Activated CD4-positive, alpha-beta memory T cell treated with anti-CD3 and anti-CD28 coated beads, Interleukin-2, amount 10 ng/mL, durations not matched to agents 7 days and 5 days (primary cell): ENCODE measurements around the gene DSG4. TPM values are rescaled to one million over a fixed set of nuclear protein-coding genes. Genes with fewer than 3 reads are reported as not detected.

Experiments
- CTCF ChIA-PET: fragments of 350-600 bp; sonication (Branson Sonifier 250); formaldehyde crosslinking; loops from one replicate; lab custom pipeline; 2021; ENCODE audit warnings: antibody characterized with exemption, inconsistent platforms; lab: Charles Lee
- POLR2A ChIA-PET: fragments of 350-600 bp; sonication (Branson Sonifier 250); formaldehyde crosslinking; loops from one replicate; lab custom pipeline; 2021; ENCODE audit warnings: antibody characterized with exemption; lab: Charles Lee
- DNase-seq: peaks from one replicate; pipeline ENCODE4 v3.0.0-alpha.2; 2020
- H3K27ac Mint-ChIP-seq: one replicate; pipeline ENCODE4 v1.8.0; 2021; ENCODE audit warnings: mild to moderate bottlenecking, mixed read lengths
- H3K27me3 Mint-ChIP-seq: one replicate; pipeline ENCODE4 v1.8.0; 2021; ENCODE audit warnings: mixed read lengths
- H3K36me3 Mint-ChIP-seq: one replicate; pipeline ENCODE4 v1.8.0; 2021; ENCODE audit warnings: low read depth, mixed read lengths
- H3K4me1 Mint-ChIP-seq: one replicate; pipeline ENCODE4 v1.8.0; 2021; ENCODE audit warnings: mixed read lengths
- H3K4me3 Mint-ChIP-seq: one replicate; pipeline ENCODE4 v1.8.0; 2021; ENCODE audit warnings: mild to moderate bottlenecking, mixed read lengths
- H3K9me3 Mint-ChIP-seq: one replicate; pipeline ENCODE4 v1.8.0; 2021; ENCODE audit warnings: mixed read lengths
- total RNA-seq, 2 experiments: library from RNA; stranded (reverse); gene quantifications; one replicate each; pipeline ENCODE4 v1.2.3, GENCODE V29; 2021

DSG4 gene
- total RNA-seq, 2 experiments from 2014 or later = not detected

- ChIA-PET CTCF (interaction anchor here (0.6 kb wide), 1 partner anchor 23 kb away, joined by 3 read pairs; no protein-coding TSS in a partner anchor), POLR2A (no interaction called here)
- no peak overlapping the region for H3K4me3 Mint-ChIP-seq
- H3K27me3 Mint-ChIP-seq = no peaks in the 10 kb centered on the region
- no peaks in the 10 kb centered on the region for H3K36me3 Mint-ChIP-seq
- no peaks in the 10 kb centered on the region for H3K4me1 Mint-ChIP-seq
- no peaks in the 10 kb centered on the region for H3K9me3 Mint-ChIP-seq
- DNase-seq = no peak
- H3K27ac Mint-ChIP-seq = no peak overlapping the region
Observed at GRCh38 chr18:31396796-31397612, 20.4 kb downstream of the DSG4 start.

DNA sequence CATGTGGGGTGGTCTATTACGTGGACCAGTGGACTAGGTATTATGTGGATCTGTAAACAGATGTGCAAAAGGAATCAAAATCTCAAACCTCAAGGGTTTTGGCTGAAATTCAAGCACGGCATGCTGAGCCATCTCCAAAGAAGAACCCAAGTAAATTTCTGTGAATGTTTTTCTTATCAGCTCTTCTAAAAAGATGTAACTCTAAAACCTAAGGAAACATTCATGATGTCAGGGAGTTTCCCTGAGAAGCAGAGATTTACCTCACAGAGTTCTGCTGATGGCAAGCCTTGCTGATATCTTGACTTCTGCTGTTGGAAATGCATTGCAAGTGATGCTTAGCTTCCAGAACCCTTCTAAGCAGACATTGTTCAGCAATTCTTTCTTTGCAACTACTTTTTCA lies 21.6 kb downstream of the DSG4 start:
- no peaks in the 10 kb centered on the region for H3K9me3 Mint-ChIP-seq
- H3K4me1 Mint-ChIP-seq = no peaks in the 10 kb centered on the region
- ChIA-PET CTCF (no interaction called here), POLR2A (no interaction called here)
- H3K27me3 Mint-ChIP-seq = no peaks in the 10 kb centered on the region
- no peak for DNase-seq
- no peak overlapping the region for H3K27ac Mint-ChIP-seq
- H3K36me3 Mint-ChIP-seq = no peaks in the 10 kb centered on the region
- no peak overlapping the region for H3K4me3 Mint-ChIP-seq

- POLR2A ChIA-PET = no interaction called here
- no peak for DNase-seq
- Mint-ChIP-seq H3K27me3 (no peaks in the 10 kb centered on the region), H3K9me3 (no peaks in the 10 kb centered on the region), H3K4me3 (no peak overlapping the region), H3K36me3 (no peaks in the 10 kb centered on the region), H3K27ac (no peak overlapping the region), H3K4me1 (no peaks in the 10 kb centered on the region)
- CTCF ChIA-PET = no interaction called here
Observed at GRCh38 chr18:31399306-31400032, 22.9 kb downstream of the DSG4 start.

DNA sequence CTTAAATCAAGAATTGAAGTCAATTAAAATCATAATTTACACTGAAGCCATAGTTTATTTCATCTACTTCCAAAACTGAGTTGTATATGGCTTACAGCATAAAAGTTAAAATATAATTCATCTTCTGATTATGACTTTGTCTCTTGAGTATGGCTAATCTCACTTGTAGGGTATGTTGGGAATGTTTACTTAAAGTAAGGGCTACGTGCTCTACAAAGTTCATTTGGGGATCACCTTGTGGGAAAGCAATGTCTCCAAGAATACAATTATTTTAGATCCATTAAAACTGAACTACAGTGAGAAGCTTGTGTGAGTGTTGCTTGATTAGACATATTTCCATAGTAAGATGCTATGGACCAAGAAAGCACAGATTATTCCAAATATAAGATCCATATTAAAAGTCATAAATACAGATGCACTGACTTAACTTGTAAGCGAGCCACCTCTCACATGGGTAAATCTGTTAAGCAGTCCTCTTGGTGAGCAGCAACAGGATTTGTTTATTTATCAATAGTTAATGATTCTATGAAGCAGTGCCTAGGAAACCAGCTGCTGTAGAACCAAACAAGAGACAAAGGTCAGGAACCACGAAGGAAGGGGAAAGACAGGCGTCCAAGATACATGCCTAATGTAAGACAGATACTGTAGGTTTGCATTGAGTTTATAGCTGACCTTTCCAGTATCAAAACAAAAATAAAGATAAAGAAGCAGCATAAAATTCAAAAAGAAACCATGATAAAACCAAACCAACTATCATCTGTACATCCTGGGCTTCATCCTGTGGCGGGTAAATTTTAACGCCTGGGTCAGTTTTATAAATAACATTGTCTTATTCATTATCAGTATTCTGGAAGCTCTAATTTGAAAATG lies 24.8 kb downstream of the DSG4 start:
- H3K9me3 Mint-ChIP-seq = no peaks in the 10 kb centered on the region
- no peaks in the 10 kb centered on the region for H3K36me3 Mint-ChIP-seq
- no peak overlapping the region for H3K4me3 Mint-ChIP-seq
- H3K4me1 Mint-ChIP-seq = no peaks in the 10 kb centered on the region
- no peak for DNase-seq
- no peak overlapping the region for H3K27ac Mint-ChIP-seq
- ChIA-PET POLR2A (no interaction called here), CTCF (no interaction called here)
- no peaks in the 10 kb centered on the region for H3K27me3 Mint-ChIP-seq

- no peaks in the 10 kb centered on the region for H3K9me3 Mint-ChIP-seq
- H3K27me3 Mint-ChIP-seq = no peaks in the 10 kb centered on the region
- ChIA-PET CTCF (no interaction called here), POLR2A (no interaction called here)
- H3K4me3 Mint-ChIP-seq = no peak overlapping the region
- H3K27ac Mint-ChIP-seq = no peak overlapping the region
- no peak for DNase-seq
- H3K36me3 Mint-ChIP-seq = no peaks in the 10 kb centered on the region
- no peaks in the 10 kb centered on the region for H3K4me1 Mint-ChIP-seq
Observed at GRCh38 chr18:31402026-31402373, 25.4 kb downstream of the DSG4 start.

DNA sequence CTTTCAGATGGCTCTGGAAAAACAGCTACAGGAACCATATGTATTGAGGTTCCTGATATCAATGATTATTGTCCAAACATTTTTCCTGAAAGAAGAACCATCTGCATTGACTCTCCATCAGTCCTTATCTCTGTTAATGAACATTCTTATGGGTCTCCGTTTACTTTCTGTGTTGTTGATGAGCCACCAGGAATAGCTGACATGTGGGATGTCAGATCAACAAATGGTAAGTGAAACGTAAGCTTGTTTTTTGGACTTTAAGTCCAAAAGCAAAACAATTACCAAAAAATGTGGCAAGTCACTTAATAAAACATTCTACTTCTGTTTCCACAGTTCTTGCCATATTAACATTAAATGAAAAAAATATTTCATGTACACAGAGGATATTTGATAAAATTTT lies 26.8 kb downstream of the DSG4 start:
- ChIA-PET POLR2A (no interaction called here), CTCF (no interaction called here)
- Mint-ChIP-seq H3K36me3 (no peaks in the 10 kb centered on the region), H3K4me1 (no peaks in the 10 kb centered on the region), H3K27me3 (no peaks in the 10 kb centered on the region), H3K27ac (no peak overlapping the region), H3K4me3 (no peak overlapping the region), H3K9me3 (no peaks in the 10 kb centered on the region)
- DNase-seq = no peak

DNA sequence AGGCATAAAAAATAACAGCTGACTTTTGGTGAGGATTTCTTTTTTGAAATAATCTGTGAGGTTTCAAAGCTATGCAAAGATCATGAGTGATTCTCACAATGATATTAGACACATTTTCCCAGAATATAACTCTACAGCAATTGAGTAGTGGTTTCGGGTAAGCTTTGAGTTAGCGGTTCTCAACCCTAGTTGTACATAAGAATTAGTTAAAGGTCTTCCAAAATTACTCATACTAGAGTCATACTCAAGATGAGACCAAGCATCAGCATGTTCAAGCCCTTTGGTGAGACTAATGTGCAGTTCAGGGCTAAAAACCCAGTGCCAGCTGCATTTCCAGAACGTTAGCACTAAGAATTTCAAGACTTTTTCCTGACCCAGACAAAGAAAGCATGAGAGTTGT lies 31.1 kb downstream of the DSG4 start:
- peaks cover 3% of the 10 kb centered on the region for H3K9me3 Mint-ChIP-seq
- CTCF ChIA-PET = no interaction called here

GRCh38 chr18:31409276-31409675 lies 32.7 kb downstream of the DSG4 start:
- DNase-seq = no peak
- Mint-ChIP-seq H3K36me3 (no peaks in the 10 kb centered on the region), H3K27ac (no peak overlapping the region), H3K4me1 (no peaks in the 10 kb centered on the region), H3K9me3 (peaks cover 3% of the 10 kb centered on the region), H3K4me3 (no peak overlapping the region), H3K27me3 (no peaks in the 10 kb centered on the region)
- ChIA-PET POLR2A (no interaction called here), CTCF (no interaction called here)

More for the DNA sequence above, 31.1 kb downstream of the DSG4 start:
- no peaks in the 10 kb centered on the region for H3K36me3 Mint-ChIP-seq
- H3K27ac Mint-ChIP-seq = no peak overlapping the region
- POLR2A ChIA-PET = no interaction called here
- DNase-seq = no peak
- no peak overlapping the region for H3K4me3 Mint-ChIP-seq
- H3K27me3 Mint-ChIP-seq = no peaks in the 10 kb centered on the region
- H3K4me1 Mint-ChIP-seq = no peaks in the 10 kb centered on the region

DNA sequence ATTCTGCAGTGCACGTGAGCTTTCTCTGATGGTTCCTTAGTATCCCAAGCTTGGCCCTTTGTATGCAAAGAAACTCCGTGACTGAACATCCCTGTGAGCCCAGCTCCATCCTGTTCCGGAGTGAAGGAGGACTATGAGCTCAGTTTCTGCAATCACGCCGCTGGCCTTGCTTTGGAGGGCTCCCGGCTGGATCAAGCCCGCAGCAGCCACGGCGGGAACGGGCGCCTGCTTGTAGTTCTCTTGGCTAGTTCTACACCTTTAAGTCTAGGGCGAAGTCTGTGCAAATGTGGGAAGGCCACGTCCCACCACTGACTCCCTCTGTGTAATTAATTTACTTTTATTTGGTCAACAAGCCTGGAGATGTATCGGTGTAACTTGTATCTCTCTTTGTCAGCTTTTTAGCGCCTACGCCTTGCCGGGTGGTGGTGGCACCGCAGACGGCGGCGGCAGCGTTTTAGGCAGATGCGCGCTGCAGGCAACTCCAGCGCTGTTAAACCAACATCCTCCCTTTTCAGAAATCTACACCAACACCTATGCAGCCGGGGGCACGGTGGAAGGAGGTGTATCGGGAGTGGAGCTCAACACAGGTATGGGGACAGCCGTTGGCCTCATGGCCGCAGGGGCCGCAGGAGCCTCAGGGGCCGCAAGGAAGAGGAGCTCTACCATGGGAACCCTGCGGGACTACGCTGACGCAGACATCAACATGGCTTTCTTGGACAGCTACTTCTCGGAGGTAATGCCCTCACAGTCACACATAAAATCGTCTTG lies 34.3 kb downstream of the DSG4 start:
- Mint-ChIP-seq H3K9me3 (peaks cover 3% of the 10 kb centered on the region), H3K4me3 (no peak overlapping the region), H3K4me1 (no peaks in the 10 kb centered on the region), H3K36me3 (no peaks in the 10 kb centered on the region), H3K27ac (no peak overlapping the region), H3K27me3 (no peaks in the 10 kb centered on the region)
- DNase-seq = no peak
- ChIA-PET CTCF (no interaction called here), POLR2A (no interaction called here)

GRCh38 chr18:31413137-31413536 lies 36.6 kb downstream of the DSG4 start:
- POLR2A ChIA-PET = no interaction called here

DNA sequence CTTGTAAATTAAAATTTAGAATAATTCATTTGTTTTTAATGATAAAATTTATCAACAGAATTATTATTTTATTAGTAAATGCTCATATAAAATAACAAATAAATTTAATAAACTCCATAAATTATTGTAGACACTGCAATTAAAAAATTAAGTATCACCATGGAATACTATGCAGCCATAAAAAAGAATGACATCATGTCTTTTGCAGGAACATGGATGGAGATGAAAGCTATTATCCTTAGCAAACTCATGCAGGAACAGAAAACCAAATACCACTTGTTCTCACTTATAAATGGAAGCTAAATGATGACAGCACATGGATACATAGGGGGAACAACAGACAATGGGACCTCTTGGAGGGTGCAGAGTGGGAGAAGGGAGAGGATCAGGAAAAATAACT lies 41.3 kb downstream of the DSG4 start:
- ChIA-PET POLR2A (no interaction called here), CTCF (no interaction called here)
- Mint-ChIP-seq H3K27ac (no peak overlapping the region), H3K36me3 (no peaks in the 10 kb centered on the region), H3K4me3 (no peak overlapping the region), H3K9me3 (peaks cover 2% of the 10 kb centered on the region), H3K27me3 (no peaks in the 10 kb centered on the region), H3K4me1 (no peaks in the 10 kb centered on the region)
- DNase-seq = no peak

More at GRCh38 chr18:31413137-31413536, 36.6 kb downstream of the DSG4 start:
- H3K9me3 Mint-ChIP-seq = peaks cover 5% of the 10 kb centered on the region
- no peaks in the 10 kb centered on the region for H3K4me1 Mint-ChIP-seq
- DNase-seq = no peak
- no peak overlapping the region for H3K4me3 Mint-ChIP-seq
- CTCF ChIA-PET = no interaction called here
- H3K27me3 Mint-ChIP-seq = no peaks in the 10 kb centered on the region
- no peaks in the 10 kb centered on the region for H3K36me3 Mint-ChIP-seq
- H3K27ac Mint-ChIP-seq = no peak overlapping the region

GRCh38 chr18:31419457-31419932 lies 42.9 kb downstream of the DSG4 start:
- POLR2A ChIA-PET = no interaction called here
- Mint-ChIP-seq H3K4me3 (no peak overlapping the region), H3K27ac (no peak overlapping the region), H3K36me3 (no peaks in the 10 kb centered on the region), H3K4me1 (no peaks in the 10 kb centered on the region), H3K27me3 (no peaks in the 10 kb centered on the region), H3K9me3 (peaks cover 2% of the 10 kb centered on the region)
- DNase-seq = no peak
- CTCF ChIA-PET = no interaction called here
